GM10266 (cell line): Measurements from ENCODE around the gene RPS19BP1.

Experiments
- DNase-seq: peaks from one replicate; pipeline ENCODE4 v3.0.0; 2012; ENCODE audit errors: extremely low spot score
- CTCF ChIP-seq: IDR thresholded peaks from 2 replicates; pipeline ENCODE4 v1.5.1; 2012; ENCODE audit warnings: mild to moderate bottlenecking, low read depth; ENCODE audit not compliant: control insufficient read depth, insufficient read depth; ENCODE audit errors: missing control alignments

Gene RPS19BP1

GRCh38 chr22:39520226-39521105, 12.1 kb downstream of the RPS19BP1 start, which contains the start of gene ATF4:
Gene ATF4, plus strand, starts transcription at chr22:39520562. Its CDS starts 884 bp downstream, at chr22:39521446.
- peak; percentile 87 for DNase-seq
- TF ChIP-seq CTCF = no peak

- peak; percentile 61 for TF ChIP-seq CTCF
- peak; percentile 98 for DNase-seq
These were observed 12.8 kb downstream of the RPS19BP1 start for GRCh38 chr22:39519681-39520225.

GRCh38 chr22:39518996-39519680, 13.4 kb downstream of the RPS19BP1 start:
- TF ChIP-seq CTCF = no peak
- no peak for DNase-seq

GRCh38 chr22:39518144-39518786, 14.3 kb downstream of the RPS19BP1 start:
- no peak for TF ChIP-seq CTCF
- DNase-seq = no peak

- TF ChIP-seq CTCF = no peak
- DNase-seq = no peak
These were observed 15.1 kb downstream of the RPS19BP1 start for GRCh38 chr22:39517470-39517869.

- no peak for DNase-seq
- no peak for TF ChIP-seq CTCF
These were observed 17.1 kb downstream of the RPS19BP1 start for GRCh38 chr22:39515266-39516050.
